HTERT RPE-1 (cell line): ENCODE data around the gene KLK8.

Experiments used
- in situ Hi-C: fragments of 300-500 bp; cut with MboI; formaldehyde crosslinking; loops from 4 replicates; pipeline ENCODE4 v1.14.3; 2020; ENCODE audit warnings: low sequenced_read_pairs

Gene KLK8

GRCh38 chr19:50957587-50957986 is 43.8 kb downstream of the KLK8 start:
- in situ Hi-C loops, result no loop called here

DNA sequence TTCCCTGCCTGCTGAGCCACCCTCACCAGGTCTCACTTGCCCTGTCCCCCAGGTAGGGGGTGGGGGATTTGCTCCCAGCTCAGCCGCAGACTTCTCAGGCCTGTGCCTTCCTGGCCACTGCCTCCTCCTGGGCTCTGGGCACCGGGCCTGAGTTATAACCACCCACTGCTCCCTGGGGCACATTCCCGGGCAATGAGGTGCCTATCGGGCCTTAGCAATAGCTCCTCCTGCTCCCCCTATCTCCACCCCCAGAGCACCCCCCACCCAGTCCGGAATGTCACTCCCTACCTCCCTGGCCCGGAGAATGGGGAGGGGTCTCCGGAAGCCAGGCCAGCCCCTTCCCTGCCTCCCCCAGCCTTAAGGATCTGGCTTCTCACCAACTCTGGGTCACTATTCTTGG is 48.5 kb downstream of the KLK8 start, which contains the start of gene KLK5:
Gene KLK5 (minus strand): TSS at position 129 of the 400 bp plus-strand sequence. CDS start 381 bp downstream, outside the sequence.
- in situ Hi-C loops, result no loop called here

DNA sequence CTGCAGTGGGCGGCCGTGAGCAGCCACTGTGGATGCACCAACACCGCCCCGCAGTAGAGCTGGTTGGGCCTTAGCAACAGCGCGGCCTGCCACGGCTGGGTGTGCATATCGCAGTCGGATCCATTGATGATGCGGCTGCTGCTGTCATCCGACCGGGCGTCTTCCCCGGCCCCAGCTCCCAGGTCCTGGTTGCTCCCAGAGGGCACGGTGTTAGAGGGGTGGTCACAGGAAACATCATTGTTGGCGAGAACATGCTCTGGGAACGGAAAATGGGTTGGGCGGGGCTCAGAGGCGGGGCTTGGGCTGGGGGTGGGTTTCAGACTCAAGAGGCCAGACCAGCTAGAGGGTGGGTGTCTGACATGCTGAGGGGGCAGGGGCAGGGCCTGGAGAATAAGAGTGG is 51.5 kb downstream of the KLK8 start:
- in situ Hi-C loops, result no loop called here

DNA sequence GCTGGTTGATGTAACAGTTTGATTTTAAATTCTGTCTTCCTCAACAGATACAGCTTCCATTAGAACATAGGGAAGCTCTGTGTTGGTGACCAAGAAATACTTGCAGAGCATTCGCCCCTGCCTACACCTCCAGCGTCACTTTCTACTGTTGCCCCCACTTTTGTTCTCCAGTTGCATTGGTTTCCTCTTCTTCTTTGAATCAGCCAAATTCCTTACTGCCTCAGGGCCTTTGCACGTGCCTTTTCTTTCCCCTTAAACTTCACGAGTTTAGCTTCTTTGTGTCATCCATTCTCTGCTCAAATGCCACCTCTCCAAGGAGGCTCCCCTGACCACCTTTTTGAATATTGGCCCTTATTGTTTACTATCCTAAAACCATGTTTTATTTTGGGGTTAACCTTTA is 54.3 kb downstream of the KLK8 start:
- in situ Hi-C loops, result no loop called here
